Activated T-cell treated with anti-CD3 and anti-CD28 coated beads, Interleukin-2, amount 50 U/mL, for 24 hours (primary cell): ENCODE data around the gene TFDP2.
A peak's percentile ranks its signal among the peaks of the same experiment; 100 is the strongest.

Experiments
- DNase-seq: peaks from one replicate; pipeline ENCODE4 v3.0.0-alpha.2; 2020
- H3K27ac Mint-ChIP-seq: 2 replicates; pipeline ENCODE4 v1.8.0; 2020; ENCODE audit warnings: mild to moderate bottlenecking, mixed read lengths
- H3K27me3 Mint-ChIP-seq: 2 replicates; pipeline ENCODE4 v1.8.0; 2020; ENCODE audit warnings: mixed read lengths
- H3K36me3 Mint-ChIP-seq: 2 replicates; pipeline ENCODE4 v1.8.0; 2020; ENCODE audit warnings: low read depth, mixed read lengths
- H3K4me1 Mint-ChIP-seq: 2 replicates; pipeline ENCODE4 v1.8.0; 2020; ENCODE audit warnings: low read depth, mixed read lengths
- H3K4me3 Mint-ChIP-seq: 2 replicates; pipeline ENCODE4 v1.8.0; 2020; ENCODE audit warnings: mild to moderate bottlenecking, moderate library complexity, mixed read lengths
- H3K9me3 Mint-ChIP-seq: 2 replicates; pipeline ENCODE4 v1.8.0; 2020; ENCODE audit warnings: mixed read lengths

Gene TFDP2, protein sequence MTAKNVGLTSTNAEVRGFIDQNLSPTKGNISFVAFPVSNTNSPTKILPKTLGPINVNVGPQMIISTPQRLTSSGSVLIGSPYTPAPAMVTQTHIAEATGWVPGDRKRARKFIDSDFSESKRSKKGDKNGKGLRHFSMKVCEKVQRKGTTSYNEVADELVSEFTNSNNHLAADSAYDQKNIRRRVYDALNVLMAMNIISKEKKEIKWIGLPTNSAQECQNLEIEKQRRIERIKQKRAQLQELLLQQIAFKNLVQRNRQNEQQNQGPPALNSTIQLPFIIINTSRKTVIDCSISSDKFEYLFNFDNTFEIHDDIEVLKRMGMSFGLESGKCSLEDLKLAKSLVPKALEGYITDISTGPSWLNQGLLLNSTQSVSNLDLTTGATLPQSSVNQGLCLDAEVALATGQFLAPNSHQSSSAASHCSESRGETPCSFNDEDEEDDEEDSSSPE

DNA sequence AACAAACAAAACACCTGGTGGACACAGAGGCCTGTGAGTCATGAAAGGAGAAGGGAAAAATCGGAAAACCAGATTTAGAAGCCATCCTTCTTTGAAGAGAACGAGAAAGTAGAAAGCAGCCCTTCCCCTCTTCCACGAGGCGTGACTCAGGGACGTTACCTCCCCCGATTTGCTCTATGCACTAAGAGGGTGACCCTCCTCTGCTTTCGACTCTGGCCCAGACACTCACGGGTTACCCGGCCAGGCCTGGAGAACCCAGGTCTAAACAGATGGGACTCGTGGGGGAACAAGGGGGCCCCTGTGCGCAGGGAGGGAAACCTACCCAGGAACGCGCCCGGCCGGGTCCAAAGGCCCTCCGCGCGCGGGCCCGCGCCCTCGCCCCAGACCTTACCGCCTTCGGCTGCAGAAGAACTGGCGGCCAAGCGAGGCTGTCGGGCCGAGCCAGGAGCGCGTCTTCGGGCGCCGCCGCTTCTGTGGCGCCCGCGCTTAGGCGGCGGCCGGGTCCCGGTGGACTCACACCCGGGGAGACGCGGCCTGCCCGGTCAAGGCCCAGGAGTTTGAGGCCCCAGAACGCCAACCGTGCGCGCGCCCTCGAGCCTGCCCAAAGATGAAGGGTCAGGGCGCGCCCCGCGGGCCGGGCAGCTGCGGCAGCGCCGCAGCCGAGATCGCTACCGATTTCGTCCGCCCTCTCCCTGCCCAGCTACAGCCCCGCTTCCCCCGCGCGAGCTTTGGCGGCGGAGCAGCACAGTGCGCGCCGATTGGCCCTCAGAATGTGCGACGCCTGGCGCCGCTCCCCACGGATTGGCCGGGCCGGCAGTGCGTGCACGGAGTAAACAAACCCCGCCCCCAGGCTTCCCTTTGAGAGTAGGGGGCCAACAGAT, at the start of gene TFDP2:
TSS of gene TFDP2 (minus strand) at position 753 of the 881 bp plus-strand sequence. CDS start 47,795 bp downstream, outside the sequence.
- Mint-ChIP-seq H3K4me3 (peak within 1 kb of the TSS; percentile 84), H3K36me3 (no peaks in the 10 kb centered on the region), H3K27ac (peak within 1 kb of the TSS; percentile 88), H3K9me3 (no peaks in the 10 kb centered on the region), H3K27me3 (no peaks in the 10 kb centered on the region), H3K4me1 (peaks cover 27% of the 10 kb centered on the region)
- peak; percentile 88 for DNase-seq

DNA sequence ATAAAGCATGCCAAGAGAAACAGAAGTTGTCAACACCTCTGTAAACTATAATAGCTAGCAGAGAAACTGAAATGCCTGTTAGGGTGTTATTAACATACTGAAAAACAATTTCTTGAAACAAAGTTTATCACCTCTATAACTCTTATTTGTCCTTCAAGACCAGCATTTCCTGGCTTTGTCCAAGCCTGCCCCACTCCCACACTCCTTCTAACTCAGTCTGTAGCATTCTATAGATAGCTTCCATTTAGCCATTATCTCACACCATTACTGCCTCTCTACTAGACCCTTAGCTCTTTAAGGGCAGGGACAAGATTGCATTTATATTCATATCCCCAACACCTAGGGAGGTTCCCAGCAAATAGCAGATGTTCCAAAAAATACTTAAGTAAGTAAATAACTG, 39.5 kb upstream of the TFDP2 start:
- H3K4me1 Mint-ChIP-seq: no peaks in the 10 kb centered on the region
- H3K36me3 Mint-ChIP-seq: peaks cover 33% of the 10 kb centered on the region
- H3K27me3 Mint-ChIP-seq: no peaks in the 10 kb centered on the region

DNA sequence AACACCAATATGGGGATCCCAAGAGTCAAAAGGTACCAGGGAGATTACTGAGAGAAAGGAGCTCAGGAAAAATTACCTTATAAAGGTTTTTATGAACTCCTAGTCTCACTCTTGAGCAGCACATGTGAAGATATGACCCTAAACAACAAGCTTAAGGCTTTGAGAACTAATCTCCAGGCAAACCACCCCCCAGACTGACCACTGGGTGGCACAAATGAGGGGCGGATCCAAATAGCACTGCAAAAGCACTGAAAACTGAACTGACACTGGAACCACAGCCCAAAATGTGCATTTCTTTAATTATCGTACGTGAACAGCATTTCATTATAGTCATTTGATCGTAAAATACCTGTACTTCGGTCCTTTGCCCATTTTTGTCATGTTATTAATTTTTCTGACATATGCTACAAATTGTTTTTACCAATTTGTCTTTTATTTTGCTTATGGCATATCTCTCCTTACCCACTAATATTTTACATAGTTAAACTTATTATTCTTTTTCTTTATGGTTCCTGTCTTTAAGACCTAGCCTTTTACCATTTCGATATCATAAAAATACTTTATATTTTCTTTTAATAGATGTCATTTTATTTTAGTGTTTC, 31.5 kb upstream of the TFDP2 start:
- Mint-ChIP-seq H3K9me3 (no peaks in the 10 kb centered on the region), H3K36me3 (peaks cover 55% of the 10 kb centered on the region), H3K27me3 (no peaks in the 10 kb centered on the region), H3K4me1 (no peaks in the 10 kb centered on the region), H3K4me3 (no peak overlapping the region), H3K27ac (no peak overlapping the region)
- peak; percentile 35 for DNase-seq

More for the DNA sequence above, 39.5 kb upstream of the TFDP2 start:
- DNase-seq: no peak
- Mint-ChIP-seq H3K4me3 (no peak overlapping the region), H3K9me3 (no peaks in the 10 kb centered on the region), H3K27ac (no peak overlapping the region)

GRCh38 chr3:142175478-142175877, 26.1 kb upstream of the TFDP2 start:
- Mint-ChIP-seq H3K27ac (no peak overlapping the region), H3K4me3 (no peak overlapping the region), H3K4me1 (no peaks in the 10 kb centered on the region), H3K9me3 (no peaks in the 10 kb centered on the region), H3K27me3 (no peaks in the 10 kb centered on the region), H3K36me3 (peaks cover 49% of the 10 kb centered on the region)
- no peak for DNase-seq

GRCh38 chr3:142174559-142174958, 25.2 kb upstream of the TFDP2 start:
- Mint-ChIP-seq H3K4me1 (no peaks in the 10 kb centered on the region), H3K4me3 (no peak overlapping the region), H3K27me3 (no peaks in the 10 kb centered on the region), H3K9me3 (no peaks in the 10 kb centered on the region), H3K27ac (no peak overlapping the region), H3K36me3 (peaks cover 49% of the 10 kb centered on the region)
- DNase-seq: no peak

DNA sequence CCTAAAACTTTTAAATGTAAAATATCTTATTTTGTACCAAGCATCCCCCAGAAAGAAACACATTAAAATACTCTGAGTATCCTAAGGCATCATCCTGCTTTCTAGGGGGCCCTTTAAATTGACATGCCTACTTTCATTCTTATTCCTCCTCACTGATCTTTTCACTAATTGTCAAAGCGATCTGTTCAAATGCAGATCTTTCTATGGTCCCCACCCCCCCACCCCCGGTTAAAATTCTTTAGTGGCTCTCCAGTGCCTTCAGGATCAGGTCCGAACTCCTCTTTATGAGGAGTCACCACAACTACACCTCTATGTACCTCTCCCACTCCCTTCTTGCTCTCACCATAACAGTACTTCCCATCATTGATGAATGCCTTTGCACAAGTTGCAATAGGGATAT, 19.2 kb upstream of the TFDP2 start:
- Mint-ChIP-seq H3K27me3 (no peaks in the 10 kb centered on the region), H3K36me3 (peaks cover 40% of the 10 kb centered on the region), H3K27ac (no peak overlapping the region), H3K9me3 (no peaks in the 10 kb centered on the region), H3K4me1 (no peaks in the 10 kb centered on the region), H3K4me3 (no peak overlapping the region)
- no peak for DNase-seq

DNA sequence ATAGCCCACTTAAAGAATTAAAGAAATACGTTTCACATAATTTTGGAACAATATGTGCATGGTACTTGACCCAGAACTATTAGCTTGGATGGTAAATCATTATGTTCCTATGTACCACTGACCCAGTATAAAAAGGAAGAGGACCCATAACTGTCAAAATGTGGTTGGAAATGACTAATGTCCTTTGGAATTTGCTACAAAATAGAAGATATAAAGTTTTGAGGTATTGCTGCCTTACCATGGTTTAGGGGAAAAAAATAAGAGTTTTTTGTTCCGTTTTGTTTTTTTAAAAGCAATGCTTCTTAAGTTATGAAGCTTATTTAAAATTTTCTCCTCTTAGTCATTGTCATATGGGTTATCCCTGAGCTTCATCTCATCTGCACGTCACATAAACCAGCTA, 15.8 kb upstream of the TFDP2 start:
- no peak for DNase-seq
- Mint-ChIP-seq H3K27ac (no peak overlapping the region), H3K36me3 (peaks cover 36% of the 10 kb centered on the region), H3K9me3 (no peaks in the 10 kb centered on the region), H3K4me3 (no peak overlapping the region), H3K27me3 (no peaks in the 10 kb centered on the region), H3K4me1 (no peaks in the 10 kb centered on the region)

GRCh38 chr3:142159083-142159740, 9.9 kb upstream of the TFDP2 start:
- no peaks in the 10 kb centered on the region for H3K27me3 Mint-ChIP-seq
- peaks cover 6% of the 10 kb centered on the region for H3K36me3 Mint-ChIP-seq
- no peak overlapping the region for H3K27ac Mint-ChIP-seq
- no peaks in the 10 kb centered on the region for H3K4me1 Mint-ChIP-seq
- H3K9me3 Mint-ChIP-seq: no peaks in the 10 kb centered on the region
- DNase-seq: no peak
- no peak overlapping the region for H3K4me3 Mint-ChIP-seq

DNA sequence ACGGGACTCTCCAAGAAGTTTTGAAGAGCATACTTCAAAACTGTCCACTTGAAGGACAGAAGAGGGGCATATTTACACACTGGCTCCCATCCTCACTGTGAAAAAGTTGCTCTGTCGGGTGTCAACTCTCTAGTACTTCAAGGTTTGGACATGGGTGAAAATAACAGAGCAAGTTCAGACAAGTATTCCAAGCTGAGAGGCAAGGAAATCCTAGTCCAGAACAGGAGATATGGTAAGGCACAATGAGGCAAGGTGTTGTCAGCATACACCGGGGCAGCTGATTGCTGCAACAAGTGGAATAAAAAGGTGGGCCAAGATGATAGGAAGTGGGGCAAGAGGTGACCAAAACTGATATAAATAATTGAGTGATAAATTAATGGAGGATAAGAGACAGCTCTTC, 4.8 kb upstream of the TFDP2 start:
- H3K27me3 Mint-ChIP-seq: no peaks in the 10 kb centered on the region
- no peaks in the 10 kb centered on the region for H3K9me3 Mint-ChIP-seq
- no peak for DNase-seq
- H3K27ac Mint-ChIP-seq: no peak overlapping the region
- no peak overlapping the region for H3K4me3 Mint-ChIP-seq
- H3K4me1 Mint-ChIP-seq: peaks cover 4% of the 10 kb centered on the region
- no peaks in the 10 kb centered on the region for H3K36me3 Mint-ChIP-seq

DNA sequence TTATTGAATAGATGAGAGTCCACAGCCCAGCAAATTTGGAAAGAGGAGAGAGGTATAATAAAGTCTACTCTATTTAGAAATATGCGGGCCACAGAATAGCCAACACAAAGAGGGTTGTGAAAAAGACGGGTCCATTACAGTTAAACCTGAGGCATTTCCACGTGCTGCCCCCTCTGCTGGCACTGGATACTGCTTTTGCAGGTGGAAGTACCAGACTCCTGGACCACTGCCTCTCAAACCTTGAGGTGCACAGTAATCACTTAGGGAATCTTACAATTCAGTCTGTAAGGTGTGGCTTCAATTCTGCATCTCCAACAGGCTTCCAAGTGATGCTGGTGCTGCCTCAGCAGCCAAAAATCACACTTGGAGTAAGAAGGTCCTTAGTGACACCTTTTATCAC, 3.0 kb upstream of the TFDP2 start:
- Mint-ChIP-seq H3K27ac (no peak overlapping the region), H3K4me1 (peaks cover 16% of the 10 kb centered on the region), H3K36me3 (no peaks in the 10 kb centered on the region), H3K4me3 (no peak overlapping the region), H3K27me3 (no peaks in the 10 kb centered on the region), H3K9me3 (no peaks in the 10 kb centered on the region)
- no peak for DNase-seq

- no peaks in the 10 kb centered on the region for H3K9me3 Mint-ChIP-seq
- H3K27ac Mint-ChIP-seq: no peak overlapping the region
- H3K4me1 Mint-ChIP-seq: peaks cover 21% of the 10 kb centered on the region
- no peak overlapping the region for H3K4me3 Mint-ChIP-seq
- no peaks in the 10 kb centered on the region for H3K27me3 Mint-ChIP-seq
- no peaks in the 10 kb centered on the region for H3K36me3 Mint-ChIP-seq
- no peak for DNase-seq
Observed at GRCh38 chr3:142151828-142152227, 2.5 kb upstream of the TFDP2 start.

DNA sequence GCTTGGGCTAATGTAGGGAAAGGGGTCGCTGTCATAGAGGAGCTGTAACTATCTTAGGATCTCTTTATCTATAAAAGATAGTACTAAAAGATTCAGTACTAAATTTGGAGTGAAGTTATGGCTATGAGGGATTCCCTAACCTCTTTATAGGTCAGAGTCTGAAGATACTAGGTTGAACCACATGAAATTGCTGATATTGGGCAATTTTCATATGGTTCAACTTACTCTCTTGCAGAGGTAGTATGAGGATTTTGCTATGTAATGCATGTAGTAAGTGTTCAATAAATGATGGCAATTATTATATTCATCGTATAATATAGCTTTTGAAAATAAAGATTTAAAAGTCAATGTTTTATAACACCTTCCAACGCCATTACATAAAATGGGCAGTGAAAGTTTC, 1.9 kb upstream of the TFDP2 start:
- no peak overlapping the region for H3K4me3 Mint-ChIP-seq
- H3K27me3 Mint-ChIP-seq: no peaks in the 10 kb centered on the region
- no peak overlapping the region for H3K27ac Mint-ChIP-seq
- no peaks in the 10 kb centered on the region for H3K9me3 Mint-ChIP-seq
- no peaks in the 10 kb centered on the region for H3K36me3 Mint-ChIP-seq
- no peak for DNase-seq
- peaks cover 23% of the 10 kb centered on the region for H3K4me1 Mint-ChIP-seq

DNA sequence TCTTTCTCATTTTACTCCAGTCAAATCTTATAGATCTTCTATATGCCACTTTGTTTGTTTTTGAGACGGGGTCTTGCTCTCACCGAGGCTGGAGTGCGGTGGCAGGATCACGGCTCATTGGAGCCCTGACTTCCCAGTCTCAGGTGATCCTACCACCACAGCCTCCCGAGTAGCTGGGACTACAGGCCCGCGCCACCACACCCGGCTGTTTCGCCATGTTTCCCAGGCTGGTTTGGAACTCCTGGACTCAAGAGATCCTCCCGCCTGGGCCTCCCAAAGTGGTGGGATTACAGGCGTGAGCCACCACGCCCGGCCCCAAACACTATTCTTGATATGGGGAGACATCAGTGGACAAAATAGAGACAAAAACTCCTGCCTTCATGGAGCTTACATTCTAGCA, 927 bp upstream of the TFDP2 start:
- H3K36me3 Mint-ChIP-seq: no peaks in the 10 kb centered on the region
- no peak overlapping the region for H3K27ac Mint-ChIP-seq
- no peak for DNase-seq
- H3K9me3 Mint-ChIP-seq: no peaks in the 10 kb centered on the region
- H3K27me3 Mint-ChIP-seq: no peaks in the 10 kb centered on the region
- H3K4me1 Mint-ChIP-seq: peaks cover 23% of the 10 kb centered on the region
- H3K4me3 Mint-ChIP-seq: no peak overlapping the region

GRCh38 chr3:142149673-142149992, 289 bp upstream of the TFDP2 start:
- H3K36me3 Mint-ChIP-seq: no peaks in the 10 kb centered on the region
- H3K4me1 Mint-ChIP-seq: peaks cover 27% of the 10 kb centered on the region
- no peak overlapping the region for H3K27ac Mint-ChIP-seq
- no peaks in the 10 kb centered on the region for H3K27me3 Mint-ChIP-seq
- DNase-seq: no peak
- H3K9me3 Mint-ChIP-seq: no peaks in the 10 kb centered on the region
- peak overlapping the region; percentile 84 for H3K4me3 Mint-ChIP-seq
